Pulmonary artery endothelial cell (primary cell): Measurements from ENCODE around the gene SPSB3. TPM values are rescaled to one million over a fixed set of nuclear protein-coding genes. Genes with fewer than 3 reads are reported as not detected.

ENCODE experiments used
- DNase-seq: peaks from one replicate; pipeline ENCODE4 v3.0.0-alpha.2; 2011; ENCODE audit warnings: low read depth, low spot score
- total RNA-seq: library from RNA; depleted of rRNA; stranded (reverse); fragments of >200 nt; gene quantifications from 2 replicates; pipeline ENCODE4 v1.2.3, GENCODE V29; 2014

Gene SPSB3
- total RNA-seq, 1 donor from 2014 or later: 39.4 TPM

GRCh38 chr16:1775006-1775845, 7.1 kb downstream of the SPSB3 start:
- no peak for DNase-seq

DNA sequence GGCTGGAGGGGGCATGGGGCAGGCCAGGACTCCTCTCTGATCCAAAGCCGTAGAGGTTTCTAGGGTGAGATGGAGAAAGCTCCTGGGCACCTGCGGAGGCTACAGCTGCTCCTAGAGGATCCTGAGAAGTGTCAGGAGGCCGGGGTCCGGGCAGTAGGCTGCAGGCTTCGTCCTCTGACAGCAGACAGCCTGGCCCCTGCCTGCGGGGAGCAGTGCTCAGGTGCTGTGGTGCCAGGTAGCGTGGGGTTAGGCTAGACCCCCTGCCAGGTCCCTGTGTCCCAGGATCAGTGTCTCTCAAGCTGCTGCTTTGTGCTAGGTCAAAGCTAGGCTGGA, 8.0 kb downstream of the SPSB3 start:
- no peak for DNase-seq

GRCh38 chr16:1773703-1774447, 8.5 kb downstream of the SPSB3 start:
- DNase-seq: no peak

GRCh38 chr16:1772908-1773702, 9.3 kb downstream of the SPSB3 start, which contains the start of gene MRPS34:
Gene MRPS34 (minus strand): TSS chr16:1773134. CDS start chr16:1773119, 15 bp downstream.
- peak; percentile 44 for DNase-seq

DNA sequence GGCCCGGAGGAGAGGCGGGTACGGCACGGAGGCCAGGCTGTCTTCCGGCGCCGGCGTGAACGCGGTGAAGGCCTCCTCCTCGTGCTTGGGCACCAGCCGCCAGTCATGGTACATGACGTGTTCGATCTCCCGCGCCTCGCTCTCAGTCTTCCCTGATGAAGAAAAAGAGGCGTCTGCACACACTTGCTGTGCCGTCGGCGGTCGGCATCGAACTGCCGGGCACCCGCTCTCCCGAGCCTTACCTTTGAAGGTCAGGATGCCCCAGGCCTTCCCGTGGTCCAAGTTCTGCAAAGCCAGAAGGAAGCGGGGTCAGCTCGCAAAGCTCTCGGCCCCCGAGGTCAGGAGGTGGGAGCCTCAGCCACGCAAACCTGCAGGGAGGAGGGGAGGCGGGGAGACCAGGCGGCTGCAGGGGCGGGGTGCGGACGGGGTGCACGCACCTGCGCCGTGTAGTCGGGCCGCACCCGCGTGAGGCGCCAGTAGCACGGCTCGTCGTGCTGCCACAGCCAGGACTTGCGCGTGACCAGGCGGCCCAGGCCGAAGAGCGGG, 9.9 kb downstream of the SPSB3 start, which contains the start of gene EME2:
TSS of gene EME2 (plus strand) at position 449 of the 546 bp plus-strand sequence. CDS start 418 bp downstream, outside the sequence.
- no peak for DNase-seq

- no peak for DNase-seq
These were observed 10.5 kb downstream of the SPSB3 start for GRCh38 chr16:1771864-1772361.

DNA sequence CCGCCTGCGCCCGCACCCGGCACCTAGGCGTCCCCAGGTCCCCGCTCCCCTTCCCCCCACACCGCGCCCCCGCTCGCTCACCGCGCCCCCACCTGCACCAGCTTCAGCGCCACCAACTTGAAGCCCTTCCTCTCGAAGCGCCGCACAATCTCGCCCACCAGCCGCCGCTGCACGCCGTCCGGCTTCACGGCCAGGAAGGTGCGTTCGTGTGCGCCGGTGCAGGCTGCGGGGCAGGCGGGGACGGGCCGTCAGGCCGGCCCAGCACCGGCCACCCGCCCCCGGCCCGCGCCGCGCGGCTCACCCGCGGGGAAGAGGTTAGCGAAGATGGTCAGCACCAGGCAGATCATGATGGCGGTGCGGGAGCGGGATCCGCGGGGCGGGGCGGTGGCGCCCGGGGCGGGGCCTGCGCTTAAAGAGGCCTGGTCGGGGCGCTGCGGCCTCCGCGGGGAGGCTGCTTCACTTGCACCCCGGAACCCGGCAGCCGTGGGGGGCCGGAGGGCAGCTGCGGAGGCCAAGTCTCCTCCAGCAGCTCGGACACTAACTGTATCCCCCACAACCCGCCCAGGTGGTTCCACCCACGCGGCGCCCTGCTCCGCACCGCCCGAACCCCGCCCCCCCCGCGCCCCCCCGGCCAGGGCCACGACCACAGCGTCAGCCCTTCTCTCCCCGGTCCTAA, 11.0 kb downstream of the SPSB3 start, which contains the start of gene NME3:
TSS of gene NME3 (minus strand) at position 356 of the 676 bp plus-strand sequence. CDS start at position 347, 9 bp downstream.
- no peak for DNase-seq

GRCh38 chr16:1770328-1771187, 11.8 kb downstream of the SPSB3 start:
- no peak for DNase-seq

DNA sequence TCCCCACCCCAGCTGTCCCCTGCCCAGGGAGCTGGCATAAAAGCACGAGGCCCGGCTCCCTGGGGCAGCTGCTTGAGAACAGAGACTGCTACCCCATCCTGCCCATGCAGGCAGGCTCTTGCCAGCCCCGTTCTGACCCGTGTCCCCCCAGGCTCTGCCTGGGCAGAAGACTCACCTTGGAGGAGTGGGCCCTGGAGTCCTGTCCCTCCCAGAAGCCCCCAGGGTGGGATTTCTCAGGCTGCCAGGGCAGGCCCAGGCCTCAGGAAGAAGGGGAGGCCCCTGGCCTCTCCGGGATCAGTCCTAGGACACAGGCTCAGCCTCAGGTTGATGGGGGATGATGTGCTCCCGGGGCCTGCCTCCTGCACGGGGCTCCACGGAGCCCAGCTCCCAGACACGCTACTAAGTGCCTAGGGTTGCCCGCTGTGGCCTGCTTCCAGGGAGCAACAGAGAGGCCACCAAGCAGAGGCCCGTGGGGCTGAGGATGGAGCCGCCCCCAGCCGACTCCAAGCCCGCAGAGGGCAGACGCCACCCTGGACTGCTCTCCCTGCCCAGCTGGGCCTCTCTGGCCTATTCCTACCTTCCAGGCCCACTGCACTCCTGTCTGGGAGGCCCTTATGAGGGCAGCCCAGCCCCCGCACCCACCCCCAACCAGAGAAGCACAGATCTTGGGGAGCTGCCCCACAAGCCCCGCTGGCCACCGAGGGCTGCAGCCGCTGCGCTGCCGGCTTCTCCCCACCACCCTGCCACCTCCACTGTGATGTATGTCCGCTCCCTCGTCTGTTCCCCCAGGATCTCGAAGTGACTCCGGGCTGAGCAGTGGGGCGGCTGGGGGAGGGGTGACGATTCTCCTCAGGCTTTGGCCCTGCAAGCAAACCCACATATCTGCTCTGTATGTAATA, 12.7 kb downstream of the SPSB3 start:
- DNase-seq: no peak

GRCh38 chr16:1768767-1769401, 13.5 kb downstream of the SPSB3 start:
- DNase-seq: no peak

DNA sequence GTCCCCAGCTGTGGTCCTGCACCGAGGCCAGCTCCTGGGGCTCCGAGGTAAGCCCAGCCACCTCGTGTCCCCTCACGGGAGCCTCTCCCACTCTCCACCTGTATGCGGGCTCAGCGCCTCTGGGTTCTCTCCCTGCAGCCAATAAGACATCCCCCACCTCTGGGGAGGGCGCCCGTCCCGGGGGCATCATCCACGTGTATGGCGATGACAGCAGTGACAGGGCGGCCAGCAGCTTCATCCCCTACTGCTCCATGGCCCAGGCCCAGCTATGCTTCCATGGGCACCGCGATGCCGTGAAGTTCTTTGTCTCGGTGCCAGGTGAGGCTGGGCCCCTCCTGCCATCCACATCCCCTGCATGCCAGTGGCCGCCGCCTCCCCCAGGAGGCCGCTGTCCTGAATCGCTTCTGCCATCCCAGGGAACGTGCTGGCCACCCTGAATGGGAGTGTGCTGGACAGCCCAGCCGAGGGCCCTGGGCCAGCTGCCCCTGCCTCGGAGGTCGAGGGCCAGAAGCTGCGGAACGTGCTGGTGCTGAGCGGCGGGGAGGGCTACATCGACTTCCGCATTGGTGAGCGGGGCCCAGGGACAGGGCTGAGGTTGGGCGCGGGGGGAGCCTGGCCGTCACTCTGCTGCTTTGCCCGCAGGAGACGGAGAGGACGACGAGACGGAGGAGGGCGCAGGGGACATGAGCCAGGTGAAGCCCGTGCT, 14.2 kb downstream of the SPSB3 start:
- DNase-seq: no peak

- no peak for DNase-seq
These were observed 15.0 kb downstream of the SPSB3 start for GRCh38 chr16:1767116-1767994.

GRCh38 chr16:1766701-1767100, 15.7 kb downstream of the SPSB3 start:
- DNase-seq: no peak

- DNase-seq: no peak
These were observed 16.1 kb downstream of the SPSB3 start for GRCh38 chr16:1766231-1766630.

DNA sequence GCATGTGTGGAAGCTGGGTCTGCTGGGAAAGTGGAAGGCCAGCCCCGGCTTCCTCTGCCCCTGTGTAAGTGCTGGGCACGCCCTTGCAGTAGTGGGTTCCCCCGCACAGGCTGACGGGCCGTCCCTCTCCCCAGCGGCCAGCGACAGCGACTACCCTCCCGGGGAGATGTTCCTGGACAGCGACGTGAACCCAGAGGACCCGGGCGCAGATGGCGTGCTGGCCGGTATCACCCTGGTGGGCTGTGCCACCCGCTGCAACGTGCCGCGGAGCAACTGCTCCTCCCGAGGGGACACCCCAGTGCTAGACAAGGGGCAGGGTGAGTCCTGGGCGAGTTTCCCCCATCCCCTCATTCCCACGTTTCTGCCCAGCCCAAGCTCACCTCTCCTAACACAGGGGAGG, 16.5 kb downstream of the SPSB3 start:
- DNase-seq: no peak

GRCh38 chr16:1764971-1765370, 17.4 kb downstream of the SPSB3 start:
- no peak for DNase-seq
